ENCODE measurements around the gene NUDT2. TPM values are rescaled to one million over a fixed set of nuclear protein-coding genes. Genes with fewer than 3 reads are reported as not detected.

NUDT2 gene
- total RNA-seq, 6 experiments from 2014 or later, result 29.0 to 35.2 (median 31.9) TPM

- Mint-ChIP-seq H3K9me3 (no peaks in the 10 kb centered on the region), H3K27me3 (ENCODE audit: insufficient read depth) (peaks cover 13% of the 10 kb centered on the region), H3K36me3 (ENCODE audit: low read depth) (no peaks in the 10 kb centered on the region), H3K27ac (no peak overlapping the region), H3K4me1 (ENCODE audit: low read depth) (no peaks in the 10 kb centered on the region), H3K4me3 (no peak overlapping the region)
- TF ChIP-seq, protein P1, sequence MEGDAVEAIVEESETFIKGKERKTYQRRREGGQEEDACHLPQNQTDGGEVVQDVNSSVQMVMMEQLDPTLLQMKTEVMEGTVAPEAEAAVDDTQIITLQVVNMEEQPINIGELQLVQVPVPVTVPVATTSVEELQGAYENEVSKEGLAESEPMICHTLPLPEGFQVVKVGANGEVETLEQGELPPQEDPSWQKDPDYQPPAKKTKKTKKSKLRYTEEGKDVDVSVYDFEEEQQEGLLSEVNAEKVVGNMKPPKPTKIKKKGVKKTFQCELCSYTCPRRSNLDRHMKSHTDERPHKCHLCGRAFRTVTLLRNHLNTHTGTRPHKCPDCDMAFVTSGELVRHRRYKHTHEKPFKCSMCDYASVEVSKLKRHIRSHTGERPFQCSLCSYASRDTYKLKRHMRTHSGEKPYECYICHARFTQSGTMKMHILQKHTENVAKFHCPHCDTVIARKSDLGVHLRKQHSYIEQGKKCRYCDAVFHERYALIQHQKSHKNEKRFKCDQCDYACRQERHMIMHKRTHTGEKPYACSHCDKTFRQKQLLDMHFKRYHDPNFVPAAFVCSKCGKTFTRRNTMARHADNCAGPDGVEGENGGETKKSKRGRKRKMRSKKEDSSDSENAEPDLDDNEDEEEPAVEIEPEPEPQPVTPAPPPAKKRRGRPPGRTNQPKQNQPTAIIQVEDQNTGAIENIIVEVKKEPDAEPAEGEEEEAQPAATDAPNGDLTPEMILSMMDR (IDR thresholded peaks at IDR 0.05), result no peak
- no peak for DNase-seq
Observed at GRCh38 chr9:34385561-34386230, 56.3 kb downstream of the NUDT2 start.

DNA sequence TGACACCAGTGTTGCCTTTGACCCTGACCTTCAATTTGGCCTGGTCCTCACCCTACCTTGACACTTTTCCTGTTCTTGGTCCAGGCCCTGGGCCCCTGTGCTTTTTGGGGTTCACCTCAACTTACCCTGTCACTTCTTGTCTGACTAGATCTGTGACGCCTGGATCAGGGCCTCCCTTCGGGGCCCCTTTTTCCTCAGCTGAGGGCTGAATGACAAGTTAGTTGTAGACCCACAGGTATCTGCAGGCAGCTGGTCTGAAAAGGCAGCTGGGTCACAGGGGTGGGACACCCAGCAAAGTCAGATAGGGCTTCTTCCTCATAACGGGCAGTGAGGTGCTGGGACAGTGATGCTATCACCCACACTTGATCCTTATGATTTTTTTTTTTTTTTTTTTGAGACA is 57.3 kb downstream of the NUDT2 start:
- no peak for DNase-seq
- peaks cover 8% of the 10 kb centered on the region; the same call in 1 of the 2 replicates for H3K4me1 Mint-ChIP-seq (ENCODE audit: low read depth)
- no peaks in the 10 kb centered on the region for H3K36me3 Mint-ChIP-seq (ENCODE audit: low read depth)
- H3K27me3 Mint-ChIP-seq (ENCODE audit: insufficient read depth), result peaks cover 17% of the 10 kb centered on the region
- TF ChIP-seq, protein P1 (IDR thresholded peaks at IDR 0.05), result no peak
- no peaks in the 10 kb centered on the region for H3K9me3 Mint-ChIP-seq
- no peak overlapping the region for H3K4me3 Mint-ChIP-seq
- H3K27ac Mint-ChIP-seq, result no peak overlapping the region

DNA sequence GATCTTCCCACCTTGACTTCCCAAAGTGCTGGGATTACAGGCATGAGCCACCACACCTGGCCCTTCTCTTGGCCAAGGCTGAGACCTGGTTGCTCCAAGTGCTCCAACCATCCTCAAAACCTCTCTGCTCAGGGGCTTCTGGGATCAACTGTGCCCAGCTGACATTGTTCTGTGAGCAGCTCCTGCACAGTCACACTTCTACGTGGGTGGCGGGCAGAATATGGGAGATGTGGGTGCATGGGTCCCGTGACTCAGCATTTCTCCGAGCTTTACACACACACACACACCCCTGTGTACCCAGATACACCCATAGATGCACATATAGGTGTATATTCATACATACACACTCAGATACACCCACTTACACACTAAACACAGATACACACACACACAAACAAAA is 57.9 kb downstream of the NUDT2 start:
- Mint-ChIP-seq H3K4me3 (no peak overlapping the region), H3K27me3 (ENCODE audit: insufficient read depth) (peaks cover 17% of the 10 kb centered on the region), H3K36me3 (ENCODE audit: low read depth) (no peaks in the 10 kb centered on the region), H3K27ac (no peak overlapping the region), H3K9me3 (no peaks in the 10 kb centered on the region), H3K4me1 (ENCODE audit: low read depth) (peaks cover 8% of the 10 kb centered on the region; the same call in 1 of the 2 replicates)
- DNase-seq, result no peak
- TF ChIP-seq, protein P1 (IDR thresholded peaks at IDR 0.05), result no peak

GRCh38 chr9:34392511-34392910 is 63.1 kb downstream of the NUDT2 start:
- H3K9me3 Mint-ChIP-seq, result no peaks in the 10 kb centered on the region
- no peak overlapping the region for H3K27ac Mint-ChIP-seq
- TF ChIP-seq, protein P1 (IDR thresholded peaks at IDR 0.05), result no peak
- H3K4me1 Mint-ChIP-seq (ENCODE audit: low read depth), result peaks cover 8% of the 10 kb centered on the region; the same call in 1 of the 2 replicates
- no peaks in the 10 kb centered on the region for H3K36me3 Mint-ChIP-seq (ENCODE audit: low read depth)
- peaks cover 4% of the 10 kb centered on the region; the same call in 1 of the 2 replicates for H3K27me3 Mint-ChIP-seq (ENCODE audit: insufficient read depth)
- no peak overlapping the region for H3K4me3 Mint-ChIP-seq
- DNase-seq, result no peak

Other genes starting within 250 kb of the NUDT2 start
- 10 to 100 TPM; 18.0 to 23.2 (median 19.1) TPM for gene DCAF12, start 202.9 kb upstream of the NUDT2 start, total RNA-seq (2021; fragmentation: NEBNext Ultra II Directional; extraction: Animal tissue kit (Norgen Biotek cat#: 25700))
- gene UBAP1, start 150.5 kb upstream of the NUDT2 start, total RNA-seq (2021; fragmentation: NEBNext Ultra II Directional; extraction: Animal tissue kit (Norgen Biotek cat#: 25700)), result 10 to 100 TPM; 36.7 to 43.9 (median 41.4) TPM
- 1 to 10 TPM; 1.4 to 3.2 (median 2.8) TPM for gene KIF24, start 301 bp upstream of the NUDT2 start, total RNA-seq (2021; fragmentation: NEBNext Ultra II Directional; extraction: Animal tissue kit (Norgen Biotek cat#: 25700))
- 1 to 10 TPM in 5 of 6 experiments, under 1 TPM in 1; 0.96 to 2.2 (median 1.4) TPM for gene MYORG, start 47.3 kb downstream of the NUDT2 start, total RNA-seq (2021; fragmentation: NEBNext Ultra II Directional; extraction: Animal tissue kit (Norgen Biotek cat#: 25700))
- 10 to 100 TPM; 21.6 to 23.6 (median 22.6) TPM for gene FAM219A, start 129.0 kb downstream of the NUDT2 start, total RNA-seq (2021; fragmentation: NEBNext Ultra II Directional; extraction: Animal tissue kit (Norgen Biotek cat#: 25700))
- gene DNAI1, start 129.2 kb downstream of the NUDT2 start, total RNA-seq (2021; fragmentation: NEBNext Ultra II Directional; extraction: Animal tissue kit (Norgen Biotek cat#: 25700)), result not detected
- under 1 TPM in 2 of 6 experiments, not detected in 4; 0.19 to 0.57 TPM for gene ENHO, start 193.4 kb downstream of the NUDT2 start, total RNA-seq (2021; fragmentation: NEBNext Ultra II Directional; extraction: Animal tissue kit (Norgen Biotek cat#: 25700))